ENCODE measurements around the gene ACTL6B. TPM values are rescaled to one million over a fixed set of nuclear protein-coding genes. Genes with fewer than 3 reads are reported as not detected.

ACTL6B gene
- total RNA-seq, 1 experiment from 2014 or later: not detected

DNA sequence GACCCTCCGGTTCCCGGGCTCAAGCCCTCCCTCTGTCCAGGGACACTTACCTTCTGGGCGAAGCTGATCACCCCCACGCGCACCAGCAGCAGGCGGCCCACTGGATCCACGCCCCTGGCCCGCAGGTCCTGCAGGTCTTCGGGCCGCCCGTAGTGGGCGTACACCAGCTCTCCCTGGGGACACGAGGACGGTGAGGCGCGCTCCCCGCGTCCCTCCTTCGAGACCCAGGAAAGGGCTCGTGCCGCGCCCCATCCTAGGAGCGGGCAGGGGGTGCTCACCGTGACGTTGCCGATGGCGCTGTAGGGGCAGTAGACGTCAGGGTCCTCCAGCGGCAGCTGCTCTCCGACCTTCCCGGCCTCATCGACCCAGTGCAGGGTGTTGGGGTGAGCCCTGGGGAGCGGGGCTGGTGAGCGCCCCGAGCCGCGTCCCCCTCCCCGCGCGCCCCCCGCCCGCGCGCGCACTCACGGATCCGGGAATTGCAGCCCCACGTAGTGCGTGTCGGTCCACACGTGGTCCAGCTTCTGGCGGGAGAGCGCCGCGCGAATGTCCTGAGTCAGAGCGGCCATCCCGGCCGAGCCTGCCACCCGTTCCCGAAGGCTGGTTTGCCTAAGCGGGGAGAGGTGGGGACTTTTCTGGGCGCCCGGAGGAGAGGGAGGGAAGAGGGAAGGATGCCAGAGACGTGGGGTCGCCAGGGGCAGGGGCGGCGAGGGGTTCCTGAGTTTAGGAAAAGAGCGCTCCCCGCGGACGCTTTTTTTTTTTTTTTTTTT lies 23.1 kb downstream of the ACTL6B start:
- BruUV-seq (replicated peaks): no TSS peak
- no peaks in the 10 kb centered on the region for H3K4me1 ChIP-seq (ENCODE audit: insufficient read depth, low read length)
- no peak overlapping the region for H3K9ac ChIP-seq (ENCODE audit: low read length)
- CTCF ChIA-PET: interaction anchor here (0.5 to 1.0 kb wide), 3 partner anchors 21 to 83 kb away, joined by 3 to 10 read pairs (median 5); partner anchors contain the start of gene MOSPD3
- H3K79me2 ChIP-seq (ENCODE audit: low read length): no peaks in the 10 kb centered on the region
- DNase-seq (peak; percentile 14), ATAC-seq (peak; percentile 70)
- TF ChIP-seq EZH2 (IDR thresholded peaks at IDR 0.05; ENCODE audit: low read length, unreplicated experiment) (no peak), EZH2phosphoT487 (IDR thresholded peaks at IDR 0.05; ENCODE audit: borderline replicate concordance, low read length) (no peak)
- TF ChIP-seq, protein P1, sequence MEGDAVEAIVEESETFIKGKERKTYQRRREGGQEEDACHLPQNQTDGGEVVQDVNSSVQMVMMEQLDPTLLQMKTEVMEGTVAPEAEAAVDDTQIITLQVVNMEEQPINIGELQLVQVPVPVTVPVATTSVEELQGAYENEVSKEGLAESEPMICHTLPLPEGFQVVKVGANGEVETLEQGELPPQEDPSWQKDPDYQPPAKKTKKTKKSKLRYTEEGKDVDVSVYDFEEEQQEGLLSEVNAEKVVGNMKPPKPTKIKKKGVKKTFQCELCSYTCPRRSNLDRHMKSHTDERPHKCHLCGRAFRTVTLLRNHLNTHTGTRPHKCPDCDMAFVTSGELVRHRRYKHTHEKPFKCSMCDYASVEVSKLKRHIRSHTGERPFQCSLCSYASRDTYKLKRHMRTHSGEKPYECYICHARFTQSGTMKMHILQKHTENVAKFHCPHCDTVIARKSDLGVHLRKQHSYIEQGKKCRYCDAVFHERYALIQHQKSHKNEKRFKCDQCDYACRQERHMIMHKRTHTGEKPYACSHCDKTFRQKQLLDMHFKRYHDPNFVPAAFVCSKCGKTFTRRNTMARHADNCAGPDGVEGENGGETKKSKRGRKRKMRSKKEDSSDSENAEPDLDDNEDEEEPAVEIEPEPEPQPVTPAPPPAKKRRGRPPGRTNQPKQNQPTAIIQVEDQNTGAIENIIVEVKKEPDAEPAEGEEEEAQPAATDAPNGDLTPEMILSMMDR (conservative IDR thresholded peaks at IDR 0.05; ENCODE audit: low read depth, low read length): peak; percentile 33; the same call in 1 of the 2 replicates
- H3K27me3 ChIP-seq (ENCODE audit: low read length): no peaks in the 10 kb centered on the region
- no peaks in the 10 kb centered on the region for H3K9me3 ChIP-seq (ENCODE audit: low read length)
- peak overlapping the region; percentile 37 for H3K4me2 ChIP-seq (ENCODE audit: low read length)
- H3K27ac ChIP-seq (ENCODE audit: low read length): no peak overlapping the region
- no peak overlapping the region for H3K4me3 ChIP-seq (ENCODE audit: low read length)
- H3F3A ChIP-seq (ENCODE audit: low read length, unreplicated experiment): no peaks in the 10 kb centered on the region
- no peaks in the 10 kb centered on the region for H3K36me3 ChIP-seq (ENCODE audit: low read depth, low read length)
- H3K9me2 ChIP-seq (replicated peaks; ENCODE audit: low read length): no peaks in the 10 kb centered on the region
- peak overlapping the region; percentile 59 for H2AFZ ChIP-seq (ENCODE audit: low read length)
- POLR2A ChIA-PET (ENCODE audit: unreplicated experiment): interaction anchor here (0.6 kb wide), 2 partner anchors 19 to 40 kb away, joined by 3 read pairs; partner anchors contain the start of gene GNB2
- intact Hi-C loops (cut with micrococcal nuclease): no loop called here
- H4K20me1 ChIP-seq (ENCODE audit: low read length): no peaks in the 10 kb centered on the region

- CTCF ChIA-PET: no interaction called here
- DNase-seq (no peak), ATAC-seq (no peak)
- H3K27ac ChIP-seq (ENCODE audit: low read length): no peak overlapping the region
- H3K4me1 ChIP-seq (ENCODE audit: insufficient read depth, low read length): peaks cover 6% of the 10 kb centered on the region
- no peak overlapping the region for H2AFZ ChIP-seq (ENCODE audit: low read length)
- no peaks in the 10 kb centered on the region for H4K20me1 ChIP-seq (ENCODE audit: low read length)
- no peaks in the 10 kb centered on the region for H3K79me2 ChIP-seq (ENCODE audit: low read length)
- no peak for TF ChIP-seq EZH2 (IDR thresholded peaks at IDR 0.05; ENCODE audit: low read length, unreplicated experiment)
- TF ChIP-seq, protein P1 (conservative IDR thresholded peaks at IDR 0.05; ENCODE audit: low read depth, low read length): no peak
- no peak for TF ChIP-seq EZH2phosphoT487 (IDR thresholded peaks at IDR 0.05; ENCODE audit: borderline replicate concordance, low read length)
- no peak overlapping the region for H3K4me2 ChIP-seq (ENCODE audit: low read length)
- intact Hi-C loops (cut with micrococcal nuclease): no loop called here
- no peaks in the 10 kb centered on the region for H3K9me3 ChIP-seq (ENCODE audit: low read length)
- no peaks in the 10 kb centered on the region for H3F3A ChIP-seq (ENCODE audit: low read length, unreplicated experiment)
- POLR2A ChIA-PET (ENCODE audit: unreplicated experiment): interaction anchor here (0.7 kb wide), 1 partner anchor 133 kb away, joined by 6 read pairs; no protein-coding TSS in a partner anchor
- H3K9ac ChIP-seq (ENCODE audit: low read length): no peak overlapping the region
- no peaks in the 10 kb centered on the region for H3K27me3 ChIP-seq (ENCODE audit: low read length)
- no peaks in the 10 kb centered on the region for H3K36me3 ChIP-seq (ENCODE audit: low read depth, low read length)
- no peaks in the 10 kb centered on the region for H3K9me2 ChIP-seq (replicated peaks; ENCODE audit: low read length)
- BruUV-seq (replicated peaks): no TSS peak
- H3K4me3 ChIP-seq (ENCODE audit: low read length): no peak overlapping the region
These were observed 26.2 kb downstream of the ACTL6B start for GRCh38 chr7:100630066-100630465.

Data from PC-3 (cell line).